H1 (cell line): Measurements from ENCODE around the gene TIE1.

Experiments
- CREB1 ChIP-seq: IDR thresholded peaks from 2 replicates; pipeline ENCODE4 v1.6.1; 2012; ENCODE audit warnings: inconsistent platforms
- EGR1 ChIP-seq: IDR thresholded peaks from 2 replicates; pipeline ENCODE4 v1.6.1; 2011; ENCODE audit warnings: low read depth, low read length, borderline replicate concordance
- EZH2 ChIP-seq: fragments of 200-600 bp; sonication (generic); IDR thresholded peaks from 2 replicates; pipeline ENCODE4 v1.7.1; 2012; ENCODE audit warnings: low read depth, mild to moderate bottlenecking, moderate library complexity, low read length, inconsistent platforms; ENCODE audit not compliant: severe bottlenecking
- HDAC2 ChIP-seq, 2 experiments: fragments of 300-600 bp in 1 of 2; sonication (generic) in 1 of 2; IDR thresholded peaks; 2 replicates each; pipeline ENCODE4 v1.6.1; 2011 to 2012; ENCODE audit warnings: low read depth in 2 of 2, low read length in 2 of 2, mild to moderate bottlenecking in 2 of 2, moderate library complexity in 2 of 2, borderline replicate concordance in 1 of 2, inconsistent platforms in 1 of 2
- POLR2A ChIP-seq, 2 experiments: IDR thresholded peaks; 1 replicate in 1 of 2; 2 replicates in 1 of 2; pipeline ENCODE4 v1.6.1; 2011; ENCODE audit warnings: low read depth in 2 of 2, low read length in 2 of 2, mild to moderate bottlenecking in 2 of 2; ENCODE audit errors: control extremely low read depth in 1 of 2
- POLR2AphosphoS5 ChIP-seq: IDR thresholded peaks from 2 replicates; pipeline ENCODE4 v1.6.1; 2011; ENCODE audit warnings: low read depth, low read length
- RAD21 ChIP-seq, 2 experiments: IDR thresholded peaks in 1 of 2; conservative IDR thresholded peaks in 1 of 2; 2 replicates each; pipeline ENCODE4 v1.6.1; 2011; ENCODE audit warnings: low read depth in 2 of 2, low read length in 2 of 2, improper control_type of control experiment in 1 of 2, inconsistent platforms in 1 of 2, mild to moderate bottlenecking in 1 of 2, moderate library complexity in 1 of 2
- RFX5 ChIP-seq: IDR thresholded peaks from 2 replicates; pipeline ENCODE4 v1.6.1; 2011; ENCODE audit warnings: low read depth, low read length, improper control_type of control experiment, borderline replicate concordance
- SIN3A ChIP-seq, 2 experiments: IDR thresholded peaks in 1 of 2; conservative IDR thresholded peaks in 1 of 2; 2 replicates each; pipeline ENCODE4 v1.6.1; 2011 to 2012; ENCODE audit warnings: low read length in 2 of 2, improper control_type of control experiment in 1 of 2, low read depth in 1 of 2, mild to moderate bottlenecking in 1 of 2
- SUZ12 ChIP-seq: fragments of 200-600 bp; sonication (generic); IDR thresholded peaks from 2 replicates; pipeline ENCODE4 v1.6.1; 2012; ENCODE audit warnings: mild to moderate bottlenecking, inconsistent platforms, low read length, moderate library complexity, mixed read lengths
- TF ChIP-seq, protein P1 (sequence below), 3 experiments: IDR thresholded peaks; 1 replicate in 2 of 3; 2 replicates in 1 of 3; pipeline versions ENCODE4 v1.5.1 to v1.6.1; 2011; ENCODE audit warnings: low read length in 3 of 3, mild to moderate bottlenecking in 3 of 3, inconsistent platforms in 2 of 3, low read depth in 1 of 3, moderate library complexity in 1 of 3; ENCODE audit not compliant: insufficient read depth in 1 of 3; ENCODE audit errors: control extremely low read depth in 1 of 3
- TF ChIP-seq, protein P2 (sequence below): IDR thresholded peaks from 2 replicates; pipeline ENCODE4 v1.6.1; 2011; ENCODE audit warnings: low read length, improper control_type of control experiment
- TF ChIP-seq, protein P3 (sequence below): IDR thresholded peaks from 2 replicates; pipeline ENCODE4 v1.6.1; 2012; ENCODE audit warnings: inconsistent platforms

DNA sequence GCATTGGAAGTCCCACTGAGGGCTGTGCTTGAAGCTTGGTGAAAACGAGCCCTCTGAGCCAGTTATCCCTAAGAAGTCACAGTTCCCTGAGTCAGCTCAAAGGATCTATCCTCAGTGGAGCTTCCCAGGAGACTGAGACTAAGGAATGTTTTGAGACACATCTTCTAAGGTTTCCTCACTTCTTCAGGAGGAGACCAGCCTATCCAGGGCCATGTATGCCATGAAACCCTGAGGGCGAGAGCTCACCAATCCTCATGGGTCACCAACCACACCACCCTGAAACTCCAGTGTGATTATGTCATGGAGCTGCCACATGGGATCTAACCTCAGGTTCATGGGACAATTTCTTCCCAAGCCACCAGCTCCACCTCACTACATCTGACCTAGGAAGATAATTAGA is 7.6 kb upstream of the TIE1 start:
- TF ChIP-seq, protein P1, sequence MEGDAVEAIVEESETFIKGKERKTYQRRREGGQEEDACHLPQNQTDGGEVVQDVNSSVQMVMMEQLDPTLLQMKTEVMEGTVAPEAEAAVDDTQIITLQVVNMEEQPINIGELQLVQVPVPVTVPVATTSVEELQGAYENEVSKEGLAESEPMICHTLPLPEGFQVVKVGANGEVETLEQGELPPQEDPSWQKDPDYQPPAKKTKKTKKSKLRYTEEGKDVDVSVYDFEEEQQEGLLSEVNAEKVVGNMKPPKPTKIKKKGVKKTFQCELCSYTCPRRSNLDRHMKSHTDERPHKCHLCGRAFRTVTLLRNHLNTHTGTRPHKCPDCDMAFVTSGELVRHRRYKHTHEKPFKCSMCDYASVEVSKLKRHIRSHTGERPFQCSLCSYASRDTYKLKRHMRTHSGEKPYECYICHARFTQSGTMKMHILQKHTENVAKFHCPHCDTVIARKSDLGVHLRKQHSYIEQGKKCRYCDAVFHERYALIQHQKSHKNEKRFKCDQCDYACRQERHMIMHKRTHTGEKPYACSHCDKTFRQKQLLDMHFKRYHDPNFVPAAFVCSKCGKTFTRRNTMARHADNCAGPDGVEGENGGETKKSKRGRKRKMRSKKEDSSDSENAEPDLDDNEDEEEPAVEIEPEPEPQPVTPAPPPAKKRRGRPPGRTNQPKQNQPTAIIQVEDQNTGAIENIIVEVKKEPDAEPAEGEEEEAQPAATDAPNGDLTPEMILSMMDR (IDR thresholded peaks at IDR 0.05; ENCODE audit: control extremely low read depth in 1 of 3, insufficient read depth in 1 of 3, low read depth in 1 of 3, low read length in 3 of 3): no peak
- TF ChIP-seq EZH2 (no peak), SUZ12 (no peak), HDAC2 (IDR thresholded peaks at IDR 0.05; ENCODE audit: borderline replicate concordance in 1 of 2, low read depth in 2 of 2, low read length in 2 of 2) (no peak), SIN3A (conservative IDR thresholded peaks at IDR 0.05 in 1 of 2, IDR thresholded peaks at IDR 0.05 in 1 of 2; ENCODE audit: low read depth in 1 of 2, low read length in 2 of 2) (no peak), POLR2A (IDR thresholded peaks at IDR 0.05; ENCODE audit: control extremely low read depth in 1 of 2, low read depth in 2 of 2, low read length in 2 of 2) (no peak), RFX5 (no peak), POLR2AphosphoS5 (no peak), CREB1 (no peak), RAD21 (IDR thresholded peaks at IDR 0.05 in 1 of 2, conservative IDR thresholded peaks at IDR 0.05 in 1 of 2; ENCODE audit: low read depth in 2 of 2, low read length in 2 of 2) (no peak), EGR1 (no peak)
- TF ChIP-seq, protein P2, sequence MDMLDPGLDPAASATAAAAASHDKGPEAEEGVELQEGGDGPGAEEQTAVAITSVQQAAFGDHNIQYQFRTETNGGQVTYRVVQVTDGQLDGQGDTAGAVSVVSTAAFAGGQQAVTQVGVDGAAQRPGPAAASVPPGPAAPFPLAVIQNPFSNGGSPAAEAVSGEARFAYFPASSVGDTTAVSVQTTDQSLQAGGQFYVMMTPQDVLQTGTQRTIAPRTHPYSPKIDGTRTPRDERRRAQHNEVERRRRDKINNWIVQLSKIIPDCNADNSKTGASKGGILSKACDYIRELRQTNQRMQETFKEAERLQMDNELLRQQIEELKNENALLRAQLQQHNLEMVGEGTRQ: no peak
- TF ChIP-seq, protein P3, sequence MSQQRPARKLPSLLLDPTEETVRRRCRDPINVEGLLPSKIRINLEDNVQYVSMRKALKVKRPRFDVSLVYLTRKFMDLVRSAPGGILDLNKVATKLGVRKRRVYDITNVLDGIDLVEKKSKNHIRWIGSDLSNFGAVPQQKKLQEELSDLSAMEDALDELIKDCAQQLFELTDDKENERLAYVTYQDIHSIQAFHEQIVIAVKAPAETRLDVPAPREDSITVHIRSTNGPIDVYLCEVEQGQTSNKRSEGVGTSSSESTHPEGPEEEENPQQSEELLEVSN: no peak
